ENCODE measurements around the gene ANKRD31.

Gene ANKRD31

DNA sequence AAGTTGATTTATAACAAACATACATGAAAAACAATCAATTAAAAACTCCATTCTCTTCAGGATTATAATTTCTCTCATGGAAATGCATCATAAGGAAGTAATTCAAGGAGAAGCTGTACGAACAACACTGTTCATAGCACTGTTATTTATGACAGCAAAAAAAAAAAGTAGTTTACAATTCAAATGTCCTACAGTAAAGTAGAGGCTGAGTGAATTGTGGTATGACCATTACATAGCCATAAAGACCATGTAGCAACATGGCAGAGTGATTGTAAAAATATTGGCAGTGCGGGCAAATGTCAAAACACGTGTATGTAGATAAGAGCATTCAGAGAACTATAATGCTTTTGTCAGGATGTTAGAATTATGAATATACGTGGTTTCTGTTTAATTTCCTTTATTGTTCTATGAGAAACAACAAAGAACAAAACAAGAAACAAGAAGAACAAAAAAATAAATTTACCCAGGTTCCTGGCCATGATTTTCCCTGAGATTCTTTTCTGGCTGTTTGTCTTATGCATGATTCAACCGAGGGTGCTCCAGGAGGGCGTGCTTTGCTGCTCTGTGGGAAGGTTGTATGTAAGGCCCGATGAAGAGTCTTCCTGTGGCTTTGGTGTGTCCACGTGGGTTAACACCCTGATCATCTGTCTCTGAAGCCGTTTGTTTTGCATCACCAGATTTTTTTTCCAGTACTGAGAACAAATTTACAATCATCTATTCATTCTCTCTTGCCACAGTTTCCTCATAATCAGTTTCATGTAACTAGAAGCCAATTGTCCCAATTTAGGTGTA lies 213.1 kb downstream of the ANKRD31 start:
- DNase-seq = no peak

- DNase-seq = no peak
These were observed 214.9 kb downstream of the ANKRD31 start for GRCh38 chr5:75021800-75022199.

DNA sequence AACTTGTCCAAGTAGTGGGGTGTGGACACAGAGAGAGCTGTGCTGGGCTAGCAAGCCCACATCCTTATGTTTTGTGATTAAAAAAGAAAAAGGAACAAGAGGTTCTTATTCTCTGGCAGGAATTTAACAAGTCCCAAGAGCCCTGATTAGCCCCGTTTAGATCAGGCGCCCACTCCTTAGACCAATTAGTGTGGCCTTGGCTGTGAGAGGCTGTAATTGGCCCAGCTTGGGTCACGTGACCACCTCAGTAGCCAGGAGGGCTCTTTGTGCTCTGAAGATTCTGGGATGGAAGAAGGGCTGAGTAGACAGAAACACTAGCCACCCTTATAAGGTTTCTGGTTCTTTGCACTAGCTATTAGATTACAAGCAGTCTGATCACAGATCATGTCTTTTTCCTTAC lies 215.5 kb downstream of the ANKRD31 start:
- DNase-seq = no peak

GRCh38 chr5:75020016-75020656 lies 216.5 kb downstream of the ANKRD31 start:
- DNase-seq = no peak

GRCh38 chr5:75018805-75019587 lies 217.7 kb downstream of the ANKRD31 start:
- no peak for DNase-seq
